Measurements from ENCODE around the gene ADAP1.

ADAP1 gene

GRCh38 chr7:851204-851603 is 103.3 kb downstream of the ADAP1 start:
- no peak for DNase-seq (ENCODE audit: low spot score)
- Histone ChIP-seq H3K4me3 (no peak overlapping the region), H3K27ac (no peak overlapping the region)
- TF ChIP-seq CTCF (IDR thresholded peaks at IDR 0.05), result no peak

- Histone ChIP-seq H3K4me3 (no peak overlapping the region), H3K27ac (no peak overlapping the region)
- TF ChIP-seq CTCF (IDR thresholded peaks at IDR 0.05), result no peak
- DNase-seq (ENCODE audit: low spot score), result no peak
These were observed 104.7 kb downstream of the ADAP1 start for GRCh38 chr7:849781-850180.

- no peak overlapping the region for H3K27ac ChIP-seq
- no peak for DNase-seq (ENCODE audit: low spot score)
- no peak overlapping the region for H3K4me3 ChIP-seq
- no peak for TF ChIP-seq CTCF (IDR thresholded peaks at IDR 0.05)
These were observed 105.3 kb downstream of the ADAP1 start for GRCh38 chr7:849145-849544.

All from coronary artery (tissue), 2 donors.